HG03159 (cell line): ENCODE measurements around the gene SORT1.
"Not testable (repeated sequence)": the region's sequence is repeated elsewhere in the genome, so short reads cannot be mapped to it uniquely, and the experiment has no call there.

Source experiments
- ATAC-seq: cut with Tn5 transposase; IDR thresholded peaks from one replicate; pipeline ENCODE4 v1.9.1; 2021; ENCODE audit warnings: mild to moderate bottlenecking, moderate library complexity; ENCODE audit not compliant: unreplicated experiment

SORT1 gene

DNA sequence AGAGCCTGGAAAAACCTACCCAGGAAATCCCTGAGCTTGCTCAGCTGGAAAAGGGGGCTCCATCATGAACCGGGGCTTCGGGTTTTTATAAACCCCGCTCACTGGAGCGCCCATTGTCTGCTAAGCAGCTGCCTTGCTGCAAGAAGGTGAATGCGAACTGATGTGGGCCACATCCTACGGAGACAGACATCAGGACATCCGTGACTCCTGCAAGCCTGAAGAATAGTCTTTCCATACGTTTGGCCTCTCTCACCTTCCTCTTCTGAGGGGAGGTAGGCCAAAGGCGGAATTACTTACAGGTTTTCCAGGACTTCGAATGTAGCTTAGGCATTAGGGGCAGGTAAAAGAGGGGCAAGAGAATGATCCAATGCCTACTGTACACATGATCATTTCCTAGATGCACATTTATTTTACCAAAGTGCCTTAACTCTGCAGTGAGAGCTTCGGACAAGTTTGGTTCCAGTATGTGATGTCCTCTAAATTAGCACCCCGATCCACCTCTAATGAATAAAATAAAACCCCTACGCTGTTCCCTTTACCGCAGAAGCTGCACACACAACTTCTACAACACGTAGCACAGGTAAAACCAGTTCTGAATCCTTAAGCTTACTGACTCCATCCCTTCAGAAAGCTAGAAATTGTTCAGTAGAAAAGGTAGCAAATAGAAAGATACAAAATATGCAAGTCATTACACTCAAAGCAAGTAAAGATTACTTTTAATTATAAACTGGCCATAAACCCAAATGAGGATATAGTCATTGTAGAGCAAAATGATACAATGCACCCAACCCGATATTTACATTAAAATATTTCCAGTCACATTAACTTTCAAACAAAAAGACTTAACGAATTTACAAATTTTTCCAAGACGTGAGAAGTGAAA lies 866 bp upstream of the SORT1 start:
- ATAC-seq, result no peak

DNA sequence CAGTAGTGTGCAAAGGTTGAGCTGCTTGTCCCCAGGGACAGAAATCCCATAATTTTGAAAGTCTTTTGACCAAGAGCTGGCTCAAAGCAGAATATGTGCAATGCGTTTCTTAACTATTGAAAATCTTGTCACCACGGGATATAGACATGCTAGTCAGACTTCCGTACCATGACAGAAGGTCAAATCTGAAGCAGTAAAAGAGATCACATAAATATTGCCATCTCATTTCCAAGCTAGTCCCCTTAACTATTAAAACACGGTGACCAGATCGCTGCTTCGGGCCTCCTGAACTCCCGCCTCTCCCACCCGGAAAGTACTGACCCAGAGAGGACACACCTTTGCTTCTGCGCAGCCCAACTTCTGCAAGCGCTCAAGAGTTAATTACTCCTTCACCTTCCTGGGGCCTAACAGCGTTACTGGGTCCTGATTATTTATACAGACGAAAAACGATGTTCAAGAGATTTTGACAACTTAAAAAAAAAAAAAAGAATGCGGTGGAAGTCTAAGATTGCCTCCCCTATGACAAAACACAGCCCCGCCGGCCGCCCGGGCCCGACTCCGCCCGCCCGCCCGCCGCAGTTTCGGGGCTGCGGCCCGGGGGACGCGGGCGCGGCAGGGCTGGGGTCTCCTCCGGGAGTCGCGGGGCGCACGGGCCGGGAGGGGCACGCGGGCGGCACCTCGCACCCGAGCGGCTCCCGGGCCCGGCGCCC lies 692 bp downstream of the SORT1 start:
- ATAC-seq, result no peak

DNA sequence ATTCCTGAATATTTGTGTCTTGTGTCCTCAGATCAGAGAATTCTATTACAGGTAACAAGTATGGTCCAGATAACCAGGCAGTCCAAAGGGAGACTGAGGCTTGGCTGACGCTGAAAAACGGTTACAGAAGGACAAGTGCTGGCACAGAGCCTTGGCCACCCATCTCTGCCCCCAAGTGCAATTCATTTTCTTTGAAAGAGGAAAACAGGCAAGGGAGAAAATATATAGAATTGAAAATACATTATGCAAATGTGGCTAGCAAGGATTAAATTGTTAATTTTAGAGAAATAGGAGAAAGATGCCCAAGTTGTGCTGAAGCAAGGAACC lies 1.2 kb downstream of the SORT1 start:
- ATAC-seq, result no peak

DNA sequence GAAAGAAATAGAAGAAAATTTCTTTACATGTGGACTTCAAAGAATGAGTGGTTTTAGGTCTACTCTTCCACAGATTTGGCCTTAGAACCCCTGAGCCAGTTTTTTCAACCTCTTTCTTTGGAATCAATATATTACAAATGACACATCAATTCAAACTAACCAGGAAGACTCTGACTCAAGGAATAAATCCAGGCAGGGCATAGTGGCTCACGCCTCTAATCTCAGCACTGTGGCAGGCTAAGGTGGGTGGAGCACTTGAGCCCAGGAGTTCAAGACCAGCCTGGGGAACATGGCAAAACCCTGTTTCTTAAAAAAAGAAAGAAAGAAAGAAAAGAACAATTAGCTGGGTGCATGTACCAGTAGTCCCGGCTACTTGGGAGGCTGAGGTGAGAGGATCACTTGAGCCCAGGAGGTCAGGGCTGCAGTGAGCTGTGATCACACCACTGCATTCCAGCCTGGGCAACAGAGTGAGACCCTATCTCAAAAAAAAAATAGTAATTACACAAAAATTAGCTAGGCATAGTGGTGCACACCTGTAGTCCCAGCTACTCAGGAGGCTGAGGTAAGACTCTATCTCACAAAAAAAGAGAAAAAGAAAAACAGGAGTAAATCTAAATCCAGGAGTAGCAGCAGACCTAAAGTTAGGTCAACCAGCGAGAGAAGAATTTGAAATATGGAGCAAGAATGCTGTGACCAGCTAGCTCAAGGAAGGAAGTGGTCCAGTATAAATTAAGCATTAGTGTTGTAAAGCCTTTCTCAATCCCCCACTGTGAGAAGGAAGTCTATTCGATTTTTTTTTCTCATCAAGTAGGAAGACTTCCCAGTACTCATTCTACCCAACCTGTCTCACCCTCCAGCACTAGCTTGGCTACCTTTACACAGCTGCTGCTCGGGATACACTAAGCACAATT lies 1.9 kb downstream of the SORT1 start:
- ATAC-seq, result no peak

DNA sequence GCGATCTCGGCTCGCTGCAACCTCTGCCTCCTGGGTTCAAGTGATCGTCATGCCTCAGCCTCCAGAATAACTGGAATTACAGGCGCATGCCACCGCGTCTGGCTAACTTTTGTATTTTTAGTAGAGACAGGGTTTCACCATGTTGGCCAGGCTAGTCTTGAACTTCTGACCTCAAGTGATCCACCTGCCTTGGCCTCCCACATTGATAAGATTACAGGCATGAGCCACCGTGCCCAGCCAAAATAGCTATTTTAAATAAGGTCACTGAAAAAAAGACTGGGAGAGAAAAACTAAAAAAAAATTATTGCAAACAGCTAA lies 2.5 kb downstream of the SORT1 start:
- ATAC-seq, result not testable (repeated sequence)

DNA sequence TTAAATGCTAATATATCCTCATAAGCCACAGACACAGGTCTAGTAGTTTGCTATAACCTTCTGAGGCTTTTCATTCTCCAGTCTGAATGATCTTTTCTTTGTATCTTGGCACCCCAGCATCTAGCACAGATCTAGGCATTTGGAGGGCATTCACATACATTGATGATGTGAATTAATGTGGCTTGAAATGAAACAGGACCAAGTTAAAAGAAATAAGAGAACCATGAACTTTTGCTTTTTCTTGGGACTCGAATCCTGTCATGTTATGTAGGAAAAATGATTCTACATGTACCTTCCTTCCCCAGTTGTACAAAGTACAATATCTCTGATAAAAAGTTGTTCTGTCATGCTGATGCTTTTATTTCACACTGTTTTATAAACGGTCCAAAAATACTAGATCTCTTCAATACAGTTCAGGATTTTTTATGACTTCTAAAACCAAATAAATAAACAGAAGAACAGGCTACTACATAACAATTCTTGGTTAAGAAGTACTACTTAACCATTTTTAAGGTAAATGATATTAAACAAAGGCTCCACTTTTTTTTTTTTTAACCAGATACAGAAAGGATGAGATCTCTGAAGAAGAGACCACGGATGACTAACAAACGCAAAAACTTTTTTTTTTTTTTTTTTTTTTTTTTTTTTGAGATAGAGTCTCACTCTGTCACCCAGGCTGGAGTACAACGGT lies 3.0 kb downstream of the SORT1 start:
- no peak for ATAC-seq

DNA sequence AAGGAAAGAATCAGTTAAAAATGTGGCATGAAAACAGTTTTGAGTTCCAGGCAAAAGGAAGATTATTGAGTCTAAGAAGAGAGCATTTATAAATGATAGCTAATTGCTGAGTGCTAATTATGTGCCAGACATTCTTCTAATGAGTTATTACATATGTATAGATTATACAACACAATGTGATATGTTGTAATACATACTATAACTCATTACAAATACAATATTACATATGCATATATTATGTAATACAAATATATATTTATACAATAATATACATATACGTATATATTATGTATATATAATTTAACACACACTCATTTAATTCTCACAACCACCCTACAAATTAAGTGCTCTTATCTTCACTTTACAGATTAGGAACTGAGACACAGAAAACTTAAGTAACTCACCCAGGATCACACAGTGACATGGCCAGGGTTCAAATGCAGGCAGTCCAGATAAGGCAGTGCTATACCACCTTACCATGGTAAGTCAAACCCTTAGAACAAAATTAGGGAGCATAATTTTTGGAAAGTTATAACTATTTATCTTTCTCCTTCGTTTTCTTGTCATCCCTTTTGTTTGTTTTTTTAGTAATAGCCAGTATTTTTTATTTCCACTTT lies 4.0 kb downstream of the SORT1 start:
- ATAC-seq, result no peak

DNA sequence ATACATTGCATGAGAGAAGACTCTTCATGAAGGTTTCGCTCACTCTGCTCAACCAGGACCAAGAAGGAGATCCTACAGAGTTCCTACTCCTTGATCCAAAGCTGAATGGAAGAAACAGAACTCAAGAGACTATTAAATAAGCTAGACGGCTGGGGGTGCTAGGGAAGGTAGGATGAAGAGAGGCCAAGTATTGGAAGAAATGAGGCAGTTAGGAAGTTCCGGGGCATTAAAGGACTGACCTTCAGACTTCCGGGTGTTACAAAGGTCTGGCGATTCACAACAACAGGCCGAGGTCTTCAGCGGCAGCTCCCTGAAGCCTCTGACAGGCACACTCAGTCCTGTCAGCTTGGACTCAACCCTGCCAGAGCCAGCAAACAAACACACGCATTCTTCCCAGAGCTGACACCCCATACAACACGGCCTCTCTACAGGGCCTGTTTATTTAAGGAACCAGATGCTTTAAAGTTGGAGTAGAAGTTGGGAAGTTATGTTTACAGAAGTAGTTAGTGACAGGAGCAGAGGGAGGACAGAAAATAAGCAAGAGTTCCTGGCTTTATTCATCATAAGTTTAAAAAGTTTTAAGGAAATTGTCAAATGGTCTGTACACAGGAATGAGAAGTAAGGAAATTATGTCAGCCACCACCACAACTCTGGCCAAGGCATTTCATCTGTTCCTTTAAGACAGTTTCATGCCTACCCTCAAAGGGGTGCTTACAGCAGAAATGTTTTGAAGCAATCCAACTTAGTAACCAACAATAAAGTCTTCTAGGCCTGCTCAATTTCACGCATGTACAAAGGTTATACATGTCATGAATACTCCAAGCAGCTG lies 4.7 kb downstream of the SORT1 start:
- ATAC-seq, result no peak

DNA sequence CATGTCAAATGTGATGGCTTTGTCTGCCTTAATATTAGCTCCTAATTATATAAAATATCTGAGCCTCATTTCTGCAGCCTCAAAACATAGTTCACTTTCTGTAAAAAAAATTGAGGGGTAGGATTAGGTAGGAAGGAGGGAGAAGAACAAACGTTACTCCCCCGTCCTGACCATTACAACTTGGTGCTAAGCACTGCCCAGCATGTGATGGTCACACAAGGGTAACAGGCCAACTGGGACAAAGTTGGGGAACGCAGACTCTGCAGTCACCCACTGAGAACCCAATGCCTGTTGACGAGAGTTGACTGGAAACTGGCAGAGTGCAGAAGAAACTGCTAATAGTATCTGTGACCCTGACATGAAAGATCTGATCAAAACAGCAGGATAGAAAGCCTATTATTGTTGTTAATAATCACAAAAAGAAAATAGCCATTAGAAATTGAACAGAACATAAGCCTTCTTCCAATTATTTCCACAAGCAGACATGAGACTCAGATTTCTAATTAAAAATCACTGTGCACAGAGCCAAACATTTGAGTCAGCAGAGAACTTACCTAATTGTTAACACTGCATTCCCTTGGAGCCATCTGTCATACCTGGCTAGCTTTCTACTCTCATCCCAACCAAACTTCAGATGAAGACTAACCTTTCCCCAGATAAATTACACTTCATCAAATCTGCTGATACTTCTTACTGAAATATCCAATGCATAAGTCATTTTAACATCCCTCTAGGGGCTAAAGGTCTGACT lies 5.5 kb downstream of the SORT1 start:
- no peak for ATAC-seq

DNA sequence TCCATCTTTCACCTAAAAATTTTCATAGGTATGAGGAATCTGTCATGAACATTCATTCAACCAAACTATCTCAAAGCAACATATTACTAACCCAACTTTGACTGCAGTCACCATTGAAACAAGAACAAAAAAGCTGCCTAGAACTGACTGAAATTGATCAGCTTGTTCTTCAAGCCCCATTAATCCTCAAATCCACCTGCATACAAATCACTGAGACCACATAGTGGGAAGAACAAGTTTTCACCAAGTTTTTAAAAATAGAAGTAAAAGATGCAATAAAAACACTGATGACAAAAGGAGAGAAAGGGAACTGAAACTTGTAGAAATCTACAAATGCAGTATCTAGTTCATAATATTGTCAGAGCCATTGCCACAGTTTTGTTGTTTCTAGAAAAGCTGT lies 6.1 kb downstream of the SORT1 start:
- ATAC-seq, result peak; percentile 71

DNA sequence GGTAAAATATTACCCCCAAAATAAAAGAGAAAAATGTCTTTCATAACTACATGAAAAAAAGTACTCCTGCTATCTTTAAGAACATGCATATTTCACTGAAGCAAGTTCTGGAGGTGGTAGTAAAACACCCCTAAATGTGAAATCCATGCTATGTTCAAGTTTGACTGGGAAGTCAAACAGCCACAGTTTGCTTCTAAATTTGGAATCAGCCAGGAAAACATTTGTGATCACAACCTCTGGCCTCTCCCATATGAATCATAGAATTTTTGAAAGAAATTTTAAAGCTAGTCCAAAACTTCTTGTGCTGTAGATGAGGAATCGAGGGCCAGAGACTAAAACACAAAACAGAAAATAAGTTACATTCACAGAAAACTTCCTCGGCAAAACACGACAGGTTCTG lies 6.6 kb downstream of the SORT1 start:
- ATAC-seq, result no peak

DNA sequence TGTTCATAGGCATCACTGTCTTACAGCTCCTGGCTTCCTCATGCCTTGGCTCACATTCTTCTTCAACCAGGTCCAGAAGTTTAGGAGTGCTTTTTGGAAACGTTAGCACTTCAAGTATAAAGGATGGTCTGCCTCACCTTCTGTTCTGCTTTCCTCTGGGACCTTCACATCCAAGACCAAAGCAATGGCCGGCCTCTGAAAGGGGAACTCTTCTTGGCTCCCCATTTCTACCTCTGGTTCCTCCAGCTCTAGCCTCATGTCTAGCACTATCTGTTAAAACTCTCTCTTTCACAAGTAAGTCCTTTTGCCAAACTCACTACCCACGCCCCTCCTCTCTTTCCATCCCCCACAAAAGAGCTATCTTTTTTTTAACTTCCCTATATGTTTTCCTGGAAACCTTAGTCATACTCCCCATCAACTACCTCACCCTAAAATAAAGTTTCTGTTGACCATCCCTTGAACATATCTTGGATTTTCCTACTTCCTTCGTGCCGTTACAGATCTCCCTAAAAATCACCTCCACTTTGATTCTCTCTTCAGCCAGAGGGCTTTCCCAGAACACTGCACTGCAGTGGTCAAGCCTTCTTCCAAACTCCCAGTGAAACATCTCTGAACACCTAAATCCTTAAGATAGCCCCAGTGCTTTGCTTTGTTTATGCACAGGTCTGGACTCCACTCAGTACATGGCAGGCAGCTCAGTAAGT lies 7.9 kb downstream of the SORT1 start:
- ATAC-seq, result no peak

DNA sequence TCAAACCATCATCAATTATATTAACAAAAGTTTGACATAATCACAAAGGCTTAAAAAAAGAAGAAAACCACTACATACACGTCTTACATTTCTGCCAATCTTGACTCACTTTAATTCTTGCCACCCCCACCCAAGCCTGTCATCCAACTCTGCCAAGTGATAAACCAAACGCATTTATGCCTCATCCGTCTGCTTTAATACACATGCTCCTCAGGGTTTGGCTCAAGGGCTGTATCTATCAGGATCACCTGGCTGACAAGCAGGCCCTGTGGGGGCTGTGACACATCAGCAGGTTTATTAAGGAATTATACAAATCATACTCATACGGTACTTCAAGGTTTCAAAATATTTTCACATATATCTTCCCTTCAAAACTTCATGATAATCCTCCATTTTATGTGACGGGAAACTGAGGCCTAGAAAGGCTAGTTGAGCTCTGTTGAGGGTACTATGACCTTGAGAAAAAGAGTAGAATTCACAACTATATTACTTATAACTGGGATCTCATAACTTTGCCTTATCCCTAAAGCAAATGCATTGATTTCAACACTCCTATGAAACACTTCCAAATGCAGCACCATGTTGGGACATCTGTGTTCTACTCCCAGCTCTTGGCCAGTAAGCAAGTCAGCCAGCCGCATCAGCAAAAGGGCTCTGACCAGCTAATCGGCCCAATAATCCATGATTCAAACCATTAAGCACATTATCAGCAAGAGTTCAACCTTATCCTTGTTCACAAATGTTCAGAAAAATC lies 8.7 kb downstream of the SORT1 start:
- ATAC-seq, result no peak

DNA sequence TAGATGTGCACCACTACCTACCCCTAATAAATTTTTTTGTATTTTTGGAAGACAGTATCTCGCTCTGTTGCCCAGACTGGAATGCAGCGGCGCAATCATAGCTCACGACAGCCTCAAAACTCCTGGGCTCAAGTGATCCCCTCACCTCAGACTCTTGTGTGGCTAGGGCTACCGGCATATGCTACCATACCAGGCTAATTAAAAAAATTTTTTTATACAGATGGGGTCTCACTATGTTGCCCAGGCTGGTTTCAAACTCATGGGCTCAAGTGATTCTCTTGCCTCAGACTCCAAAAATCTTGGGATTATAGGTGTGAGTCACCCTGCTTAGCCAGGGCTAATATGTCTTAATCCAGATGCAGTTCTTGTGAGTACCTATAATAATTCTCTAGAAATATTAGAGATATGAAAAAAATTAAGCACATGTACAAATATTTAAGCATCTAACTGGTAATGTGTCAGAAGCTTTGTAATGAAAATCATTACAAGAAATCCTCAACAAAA lies 9.5 kb downstream of the SORT1 start:
- ATAC-seq, result no peak

DNA sequence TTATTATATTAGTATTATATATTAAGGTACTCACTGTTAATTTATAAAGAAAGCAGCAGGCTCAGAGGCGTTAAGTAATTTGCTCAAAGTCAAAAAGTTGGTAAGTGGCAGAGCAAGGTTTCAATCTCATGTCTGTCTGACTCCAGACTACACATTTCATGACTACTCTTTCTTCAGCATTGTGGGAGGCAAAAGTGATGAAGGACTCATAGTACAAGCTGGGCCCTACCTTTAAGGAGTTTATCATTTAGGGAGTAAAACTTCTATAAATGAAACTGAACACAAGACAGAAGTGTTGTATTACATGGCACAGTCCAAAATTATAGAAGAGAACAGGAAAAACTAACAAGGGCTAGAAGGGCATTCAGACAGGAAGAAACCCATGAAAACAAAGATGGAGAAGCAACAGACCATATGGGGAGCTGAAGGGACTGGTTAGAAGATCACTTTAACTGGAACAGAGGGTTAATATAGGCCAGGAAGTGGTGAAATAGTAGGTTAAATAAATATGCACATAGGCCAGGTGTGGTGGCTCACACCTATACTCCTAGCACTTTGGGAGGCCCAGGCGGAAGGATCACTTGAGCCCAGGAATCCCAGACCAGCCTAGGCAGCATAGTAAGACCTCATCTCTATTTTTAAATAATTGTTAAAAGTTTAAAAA lies 11.5 kb downstream of the SORT1 start:
- ATAC-seq, result no peak

DNA sequence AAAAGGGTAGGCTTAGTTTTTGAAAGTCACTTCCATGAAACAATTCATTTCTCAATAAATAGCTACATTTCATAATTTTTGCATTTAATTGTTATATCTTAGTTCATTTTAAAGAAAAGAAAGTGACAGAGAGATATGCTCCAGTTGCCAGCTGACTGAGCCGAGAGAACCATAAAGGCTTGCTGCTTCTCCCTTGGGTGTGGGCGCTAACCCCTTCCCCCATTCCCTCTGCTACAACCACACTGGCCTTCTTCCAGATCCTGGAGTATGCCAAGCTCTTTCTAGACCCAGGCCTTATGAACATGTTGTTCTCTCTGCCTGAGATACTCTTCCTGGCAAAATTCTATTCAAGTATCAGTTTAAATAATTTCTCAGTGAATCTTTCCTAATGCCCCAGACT lies 12.3 kb downstream of the SORT1 start:
- ATAC-seq, result no peak

DNA sequence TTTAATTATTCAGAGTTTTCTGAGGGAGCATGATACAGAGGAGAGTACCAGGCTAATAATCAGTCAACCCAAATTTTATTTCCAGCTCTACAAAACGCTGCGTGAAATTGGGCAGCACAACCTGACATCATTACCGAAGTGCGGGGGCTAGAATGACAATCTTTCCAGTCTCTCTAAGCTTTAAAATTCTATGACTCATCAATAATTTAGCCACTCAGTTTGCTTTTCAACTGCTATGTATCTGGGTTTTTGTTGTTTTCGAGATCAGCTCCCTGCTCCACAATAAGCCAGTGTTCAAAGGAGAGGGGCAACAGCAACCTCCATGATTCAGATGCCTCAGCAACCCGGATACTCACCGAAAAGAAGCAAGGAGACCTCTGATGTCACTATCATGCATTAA lies 13.9 kb downstream of the SORT1 start:
- no peak for ATAC-seq
